Left ventricle myocardium inferior (tissue), 1 donor: ENCODE data around the gene NEDD4. TPM values are rescaled to one million over a fixed set of nuclear protein-coding genes. Genes with fewer than 3 reads are reported as not detected.

Experiments used
- DNase-seq: peaks from one replicate; pipeline ENCODE4 v3.0.0-alpha.2; 2020
- H3K27ac ChIP-seq: fragments of 200-600 bp; replicated peaks from 2 replicates; pipeline ENCODE4 v1.8.0; 2021
- H3K27me3 ChIP-seq: fragments of 200-600 bp; 2 replicates; pipeline ENCODE4 v1.8.0; 2021; ENCODE audit warnings: low read depth
- H3K36me3 ChIP-seq: fragments of 200-600 bp; 2 replicates; pipeline ENCODE4 v1.8.0; 2021
- H3K4me1 ChIP-seq: fragments of 200-600 bp; 2 replicates; pipeline ENCODE4 v1.8.0; 2021
- H3K4me3 ChIP-seq: fragments of 200-600 bp; 2 replicates; pipeline ENCODE4 v1.8.0; 2021; ENCODE audit warnings: mild to moderate bottlenecking, moderate library complexity
- H3K9me3 ChIP-seq: fragments of 200-600 bp; replicated peaks from 2 replicates; pipeline ENCODE4 v1.8.0; 2021
- CTCF ChIP-seq: fragments of 200-600 bp; IDR thresholded peaks from 2 replicates; pipeline ENCODE4 v1.8.0; 2021; ENCODE audit warnings: antibody characterized with exemption, mild to moderate bottlenecking, borderline replicate concordance
- intact Hi-C: fragments of 100-400 bp; cut with micrococcal nuclease; formaldehyde crosslinking; loops from one replicate; pipeline ENCODE4 v1.11.0; 2022
- total RNA-seq: library from RNA; stranded (reverse); fragmentation: NEBNext Ultra II Directional; extraction: Animal tissue kit (Norgen Biotek cat#: 25700); gene quantifications from one replicate; pipeline ENCODE4 v1.2.1, GENCODE V29; 2021
- donor health status: DM: no; HTN: yes; CAD: no; lungs with severe emphysema.

The NEDD4 gene
- total RNA-seq, 1 donor from 2014 or later: 8.1 TPM

GRCh38 chr15:55991802-55992768 is 1.3 kb downstream of the NEDD4 start:
- no peaks in the 10 kb centered on the region for H3K36me3 ChIP-seq
- peak overlapping the region; percentile 83 for H3K4me3 ChIP-seq
- no peaks in the 10 kb centered on the region for H3K9me3 ChIP-seq
- H3K27me3 ChIP-seq: no peaks in the 10 kb centered on the region
- intact Hi-C loops: no loop called here
- TF ChIP-seq CTCF: no peak
- peak overlapping the region; percentile 97 for H3K27ac ChIP-seq
- peaks cover 48% of the 10 kb centered on the region for H3K4me1 ChIP-seq
- no peak for DNase-seq

GRCh38 chr15:55990998-55991397 is 2.4 kb downstream of the NEDD4 start:
- no peaks in the 10 kb centered on the region for H3K27me3 ChIP-seq
- DNase-seq: no peak
- no peak for TF ChIP-seq CTCF
- peaks cover 48% of the 10 kb centered on the region for H3K4me1 ChIP-seq
- peak overlapping the region; percentile 34 for H3K27ac ChIP-seq
- intact Hi-C loops: no loop called here
- H3K4me3 ChIP-seq: no peak overlapping the region
- H3K9me3 ChIP-seq: no peaks in the 10 kb centered on the region
- no peaks in the 10 kb centered on the region for H3K36me3 ChIP-seq

- Histone ChIP-seq H3K4me1 (peaks cover 48% of the 10 kb centered on the region), H3K36me3 (no peaks in the 10 kb centered on the region), H3K27me3 (no peaks in the 10 kb centered on the region), H3K4me3 (no peak overlapping the region), H3K27ac (no peak overlapping the region), H3K9me3 (no peaks in the 10 kb centered on the region)
- no peak for TF ChIP-seq CTCF
- DNase-seq: no peak
- intact Hi-C loops: no loop called here
Observed at GRCh38 chr15:55990516-55990915, 2.9 kb downstream of the NEDD4 start.

- H3K36me3 ChIP-seq: no peaks in the 10 kb centered on the region
- H3K4me1 ChIP-seq: peaks cover 41% of the 10 kb centered on the region
- no peak for TF ChIP-seq CTCF
- no peaks in the 10 kb centered on the region for H3K27me3 ChIP-seq
- no peaks in the 10 kb centered on the region for H3K9me3 ChIP-seq
- no peak overlapping the region for H3K4me3 ChIP-seq
- no peak for DNase-seq
- intact Hi-C loops: no loop called here
- H3K27ac ChIP-seq: no peak overlapping the region
Observed at GRCh38 chr15:55989383-55989782, 4.0 kb downstream of the NEDD4 start.

- Histone ChIP-seq H3K27ac (no peak overlapping the region), H3K36me3 (no peaks in the 10 kb centered on the region), H3K9me3 (no peaks in the 10 kb centered on the region), H3K4me1 (no peaks in the 10 kb centered on the region), H3K4me3 (no peak overlapping the region), H3K27me3 (no peaks in the 10 kb centered on the region)
- TF ChIP-seq CTCF: no peak
- intact Hi-C loops: no loop called here
- DNase-seq: no peak
Observed at GRCh38 chr15:55981582-55982249, 11.7 kb downstream of the NEDD4 start.
